Measurements from ENCODE around the gene LIN7C.

LIN7C gene

DNA sequence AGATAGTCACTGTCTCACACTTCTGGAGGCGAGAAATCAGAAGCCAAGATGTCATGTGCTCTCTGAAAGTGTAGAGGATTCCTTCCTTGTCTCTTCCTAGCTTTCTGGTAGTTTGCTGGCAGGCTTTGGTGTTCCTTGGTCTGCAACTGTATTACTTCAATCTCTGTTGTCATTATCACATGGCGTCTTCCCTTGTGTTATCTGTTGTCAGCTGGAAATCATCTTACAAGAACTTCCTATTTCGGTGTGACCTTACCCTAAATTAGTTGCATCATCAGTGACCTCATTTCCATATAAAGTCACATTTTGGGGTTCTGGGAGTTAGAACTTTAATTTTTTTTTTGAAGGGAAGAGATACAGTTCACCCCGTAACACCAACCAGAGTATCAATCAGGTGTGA is 3.3 kb upstream of the LIN7C start:
- in situ Hi-C loops (cut with HindIII; ENCODE audit: low sequenced_read_pairs): no loop called here

DNA sequence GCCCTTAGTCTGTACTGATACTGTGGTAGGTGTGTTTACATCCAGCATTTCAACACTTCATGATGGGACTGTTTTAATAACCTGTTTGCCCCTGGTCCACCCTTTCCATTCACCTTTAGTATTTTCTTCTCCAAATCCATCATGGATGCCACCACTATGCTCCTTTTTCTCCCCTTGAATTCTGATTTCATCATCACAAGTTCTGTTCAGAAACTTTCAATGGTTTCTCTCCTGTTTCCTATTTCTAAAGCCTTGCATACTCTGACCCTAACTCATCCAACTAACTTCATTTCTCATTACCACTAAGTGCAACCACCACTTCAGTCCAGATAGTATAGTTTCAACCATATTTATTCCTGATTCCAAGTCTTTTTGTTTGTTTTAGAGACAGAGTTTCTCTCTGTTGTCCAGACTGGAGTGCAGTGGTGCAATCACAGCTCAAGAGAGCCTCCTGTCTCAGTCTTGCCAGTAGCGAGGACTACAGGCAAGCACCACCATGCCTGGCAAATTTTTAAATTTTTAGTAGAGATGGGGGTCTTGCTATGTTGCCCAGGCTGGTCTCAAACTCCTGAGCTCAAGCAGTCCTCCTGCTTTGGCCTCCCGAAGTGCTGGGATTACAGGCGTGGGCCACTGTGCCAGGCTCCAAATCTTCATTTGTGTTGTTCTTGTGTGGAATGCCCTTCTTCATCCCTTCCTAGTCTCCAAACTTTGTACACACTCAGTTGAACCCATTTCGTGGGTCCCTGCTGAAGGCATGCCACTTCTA is 1.2 kb upstream of the LIN7C start:
- in situ Hi-C loops (cut with HindIII; ENCODE audit: low sequenced_read_pairs): no loop called here

DNA sequence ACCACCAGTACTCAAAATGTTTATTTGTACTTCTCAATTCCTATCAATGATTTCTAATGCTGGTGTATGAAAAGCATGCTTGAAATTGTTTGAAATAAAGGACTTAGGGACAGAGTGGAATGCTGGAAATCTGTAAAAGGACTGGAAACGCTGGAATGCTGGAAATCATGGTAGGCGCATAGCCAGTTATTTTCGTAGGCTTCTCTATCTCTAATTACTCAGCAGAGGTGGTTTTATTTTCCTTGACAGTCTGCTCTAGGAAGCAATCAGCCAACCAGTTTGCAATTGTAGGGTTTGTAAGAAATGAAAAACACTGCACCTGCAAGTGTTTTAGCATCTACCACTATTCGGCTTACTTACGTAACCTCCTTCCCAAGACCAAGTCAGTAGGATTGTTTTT is 788 bp downstream of the LIN7C start:
- in situ Hi-C loops (cut with HindIII; ENCODE audit: low sequenced_read_pairs): no loop called here

DNA sequence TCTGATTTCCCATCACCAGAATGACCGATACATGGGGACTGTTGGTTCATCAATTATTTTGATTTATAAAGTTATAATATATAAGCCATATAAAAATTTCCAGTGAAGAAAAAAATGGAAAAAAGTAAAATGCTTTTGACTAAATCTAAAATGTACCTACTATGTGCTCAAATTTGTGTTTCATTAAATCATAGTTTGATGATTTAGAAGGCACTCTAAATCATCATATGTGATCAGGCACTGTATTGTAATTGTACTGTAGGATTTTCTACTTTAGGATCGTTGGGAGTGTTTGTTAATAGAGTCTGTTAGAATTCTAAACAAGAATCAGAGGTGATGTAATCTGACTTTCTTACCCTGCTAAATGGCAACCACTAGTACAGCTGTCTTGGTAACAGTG is 2.4 kb downstream of the LIN7C start:
- in situ Hi-C loops (cut with HindIII; ENCODE audit: low sequenced_read_pairs): no loop called here

DNA sequence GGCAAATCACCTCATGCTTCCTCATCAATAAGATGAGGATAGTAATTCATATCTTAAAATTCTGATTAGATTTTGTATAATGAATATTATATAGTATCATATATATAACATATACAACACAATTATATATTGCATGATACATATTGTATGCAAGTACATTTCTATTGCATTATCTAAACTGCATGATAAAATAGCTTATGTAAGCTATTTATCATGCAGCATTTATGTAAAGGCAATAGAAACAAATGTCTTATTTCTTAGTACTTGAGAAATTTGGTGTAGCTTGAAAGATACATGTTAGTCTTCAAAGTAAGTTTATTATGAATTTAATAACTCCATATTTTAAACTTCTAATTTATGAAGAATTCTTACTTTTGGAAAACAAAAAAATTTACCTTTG is 5.5 kb downstream of the LIN7C start:
- in situ Hi-C loops (cut with HindIII; ENCODE audit: low sequenced_read_pairs): no loop called here

DNA sequence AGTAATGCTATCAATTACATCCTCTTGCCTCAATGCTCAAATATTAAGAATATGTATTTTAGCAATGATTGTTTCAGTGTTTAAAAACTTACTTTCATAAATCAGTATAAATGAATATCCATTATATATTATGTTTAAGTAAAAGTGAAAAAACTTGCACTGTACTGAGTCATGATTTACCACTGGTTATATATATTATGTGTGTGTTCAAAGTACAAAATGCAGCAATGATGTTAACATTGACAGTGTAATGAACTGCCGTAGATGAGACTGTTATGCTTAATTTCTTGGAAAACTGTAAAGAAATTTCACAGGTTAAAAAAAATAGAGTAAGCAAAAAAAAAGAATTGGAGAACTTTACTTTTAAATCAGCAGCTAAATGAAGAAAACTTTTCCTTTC is 8.7 kb downstream of the LIN7C start:
- in situ Hi-C loops (cut with HindIII; ENCODE audit: low sequenced_read_pairs): no loop called here

DNA sequence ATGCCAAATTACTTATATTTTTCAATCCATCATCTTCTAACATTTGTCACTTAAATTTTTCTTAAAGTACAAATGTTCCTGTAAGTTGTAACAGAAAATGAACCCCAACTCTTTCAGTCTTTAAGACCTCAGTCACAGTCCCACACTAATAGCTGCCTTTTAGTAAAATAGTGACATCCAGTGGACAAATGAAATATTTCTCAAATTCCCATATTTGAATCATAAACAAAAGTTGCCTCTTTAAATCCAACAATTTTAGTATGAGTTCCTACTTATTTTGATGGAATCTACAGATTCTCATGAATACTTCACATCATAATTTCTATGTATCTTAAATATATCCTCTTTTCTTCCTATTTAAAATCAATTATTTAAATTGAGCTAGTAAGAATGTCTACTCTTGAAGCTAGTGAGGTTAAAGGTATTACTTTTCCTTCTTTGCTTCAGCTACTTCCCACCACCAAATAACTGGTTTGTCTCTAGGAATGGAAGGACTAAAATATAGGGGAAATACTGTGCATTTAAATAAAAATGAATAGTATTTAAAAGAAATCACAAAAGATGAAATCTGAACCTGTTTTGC is 9.2 kb downstream of the LIN7C start:
- in situ Hi-C loops (cut with HindIII; ENCODE audit: low sequenced_read_pairs): no loop called here

DNA sequence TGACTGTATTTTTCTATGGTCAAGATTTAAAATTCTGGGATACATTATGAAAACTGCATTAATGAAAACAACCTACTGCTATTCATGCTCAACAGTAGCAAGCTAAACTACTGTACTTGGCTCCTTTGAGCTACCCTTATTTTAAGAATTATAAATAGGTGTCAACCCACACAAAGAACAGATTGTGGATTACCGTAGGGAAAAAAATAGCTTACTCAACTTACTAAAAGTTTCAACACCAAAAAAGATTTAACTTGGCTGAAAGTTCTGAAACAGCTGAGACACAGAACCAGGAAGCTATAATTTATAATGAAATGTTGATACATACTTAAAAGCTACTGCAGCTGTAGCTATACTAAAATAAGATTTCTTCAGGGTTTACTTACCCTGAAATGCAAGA is 10.1 kb downstream of the LIN7C start:
- in situ Hi-C loops (cut with HindIII; ENCODE audit: low sequenced_read_pairs): no loop called here

DNA sequence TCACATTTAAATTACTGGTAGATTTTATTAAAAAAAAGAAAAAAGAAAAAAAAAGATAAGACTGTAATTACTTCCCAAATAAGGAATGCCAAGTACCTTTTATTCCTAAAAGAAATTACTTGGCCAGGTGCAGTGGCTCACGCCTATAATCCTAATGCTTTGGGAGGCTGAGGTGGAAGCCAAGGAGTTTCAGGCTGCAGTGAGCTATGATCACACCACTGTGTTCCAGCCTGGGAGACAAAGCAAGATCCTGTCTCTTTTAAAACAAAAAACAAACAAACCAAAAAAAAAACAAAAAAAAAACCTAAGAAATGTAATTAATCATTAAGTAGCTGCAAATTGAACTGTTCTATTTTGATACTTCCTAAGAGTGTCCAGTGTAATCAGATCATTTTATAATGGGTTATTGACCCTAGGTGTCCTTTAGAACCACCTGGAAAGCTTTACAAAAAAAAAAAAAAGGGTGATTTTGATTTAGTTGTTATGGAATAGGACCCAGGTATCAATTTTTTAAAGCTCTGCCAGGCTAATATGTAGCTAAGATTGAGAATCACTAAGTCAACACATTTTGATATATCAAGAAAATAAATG is 10.8 kb downstream of the LIN7C start:
- in situ Hi-C loops (cut with HindIII; ENCODE audit: low sequenced_read_pairs): no loop called here

DNA sequence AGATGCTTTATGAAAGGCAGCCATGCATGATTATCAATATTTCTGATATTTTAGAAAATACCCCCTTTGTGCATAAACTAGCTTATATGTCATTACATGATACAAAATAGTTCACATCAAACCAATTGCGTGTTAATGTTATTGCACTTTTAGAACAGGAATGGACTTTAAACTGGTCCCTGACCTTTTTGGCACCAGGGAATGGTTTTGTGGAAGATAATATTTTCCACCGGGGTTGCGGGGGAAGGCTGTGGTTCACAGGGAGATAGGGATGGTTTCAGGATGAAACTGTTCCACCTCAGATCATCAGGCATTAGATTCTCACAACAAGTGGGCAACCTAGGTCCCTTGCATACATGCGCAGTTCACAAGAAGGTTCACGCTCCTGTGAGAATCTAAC is 17.5 kb downstream of the LIN7C start:
- in situ Hi-C loops (cut with HindIII; ENCODE audit: low sequenced_read_pairs): no loop called here

DNA sequence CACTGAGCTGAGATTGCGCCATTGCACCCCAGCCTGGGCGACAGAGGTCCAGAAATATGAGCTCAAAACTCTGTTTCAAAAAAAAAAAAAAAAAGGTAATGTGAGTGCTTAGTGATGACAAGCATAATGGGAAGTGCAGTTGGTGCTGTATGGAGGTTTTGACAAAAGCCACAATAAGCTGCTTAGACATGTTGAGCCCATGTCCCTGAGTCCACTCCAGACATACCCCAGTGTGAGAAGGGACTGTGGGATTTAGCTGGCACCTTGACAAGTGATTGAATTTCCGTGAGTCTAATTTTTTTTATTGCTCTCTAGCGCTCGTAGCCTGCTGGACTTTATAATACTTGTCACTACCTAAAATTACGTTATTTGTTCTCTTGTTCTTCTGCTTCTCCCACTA is 18.9 kb downstream of the LIN7C start:
- in situ Hi-C loops (cut with HindIII; ENCODE audit: low sequenced_read_pairs): no loop called here

DNA sequence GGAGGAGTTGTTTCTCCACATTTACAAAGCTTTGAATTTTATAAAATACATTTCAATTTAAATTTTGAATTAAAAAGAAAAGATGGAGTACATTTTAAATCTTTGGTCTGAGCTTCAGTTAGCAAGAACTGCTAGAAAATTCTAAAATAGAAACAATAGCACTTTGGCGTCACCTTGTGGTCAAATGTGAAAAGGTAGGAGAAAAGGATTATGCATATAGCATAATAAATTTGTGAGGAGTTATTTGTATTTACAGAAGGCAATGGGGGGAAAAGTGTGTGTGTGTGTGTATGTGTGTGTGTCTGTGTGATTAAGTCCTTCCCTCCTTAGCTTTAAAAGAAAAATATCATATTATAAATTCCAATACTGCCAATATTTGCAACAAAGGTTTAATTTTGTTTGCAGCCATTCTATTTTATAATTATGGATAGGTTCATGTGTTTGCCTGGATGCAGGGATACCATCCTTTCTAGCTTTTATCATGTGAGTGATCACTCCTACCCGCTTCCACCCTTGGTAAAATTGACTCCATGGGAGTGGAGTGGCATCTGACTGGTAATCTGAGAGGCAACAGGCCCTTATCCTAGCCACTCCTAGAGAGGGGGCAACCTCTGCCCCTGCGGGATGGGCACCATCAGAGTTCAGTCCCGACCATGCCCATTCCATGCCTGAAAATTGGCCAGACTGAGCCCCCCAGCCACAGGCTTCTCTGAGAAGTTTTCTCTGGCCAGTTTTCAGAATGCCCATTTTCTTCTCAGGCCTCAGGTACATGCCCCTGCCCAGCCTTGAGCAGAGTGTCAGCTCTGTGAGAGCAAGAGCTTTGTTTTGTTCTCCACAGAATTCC is 20.4 kb downstream of the LIN7C start:
- in situ Hi-C loops (cut with HindIII; ENCODE audit: low sequenced_read_pairs): no loop called here

DNA sequence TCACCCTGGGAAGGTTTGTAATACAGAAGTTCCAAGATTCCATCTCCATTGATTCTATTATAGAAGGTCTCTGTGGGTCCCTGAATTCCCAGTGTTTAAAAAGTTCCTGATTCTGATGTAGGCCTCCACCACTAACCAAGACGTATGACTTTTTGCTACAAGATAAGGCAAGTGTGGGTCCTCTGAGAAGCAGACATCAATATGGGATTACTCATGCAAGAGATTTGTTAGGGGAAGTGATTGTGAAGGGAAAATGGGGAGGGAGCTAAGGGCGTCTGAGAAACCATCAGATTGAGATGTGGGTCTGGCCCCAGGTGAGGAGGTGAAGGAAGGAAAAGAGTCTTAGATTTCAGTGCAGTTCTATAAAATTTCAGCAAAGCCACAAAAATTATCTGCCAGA is 23.8 kb downstream of the LIN7C start:
- in situ Hi-C loops (cut with HindIII; ENCODE audit: low sequenced_read_pairs): loop anchor here (5.0 kb wide), 2 partner anchors 185 to 285 kb away; no protein-coding TSS in a partner anchor

DNA sequence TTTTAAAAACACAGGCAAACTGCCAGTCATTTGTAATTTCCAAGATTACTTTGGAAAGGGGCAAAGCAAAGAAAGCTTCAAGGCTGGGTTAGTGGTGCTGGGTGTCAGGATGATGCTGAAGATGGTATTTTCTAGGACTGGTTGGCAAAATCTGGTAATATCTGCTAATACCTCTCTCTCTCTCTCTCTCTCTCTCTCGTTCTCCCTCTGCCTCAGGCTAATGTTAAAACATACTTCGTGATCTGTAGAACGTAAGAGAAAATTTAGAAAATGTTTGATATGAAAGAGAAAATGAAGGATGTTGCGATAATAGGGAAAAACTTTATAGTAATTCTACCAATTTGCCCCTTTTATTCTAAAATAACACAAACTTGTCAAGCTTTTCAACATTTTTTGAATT is 24.6 kb downstream of the LIN7C start:
- in situ Hi-C loops (cut with HindIII; ENCODE audit: low sequenced_read_pairs): loop anchor here (5.0 kb wide), 2 partner anchors 185 to 285 kb away; no protein-coding TSS in a partner anchor

DNA sequence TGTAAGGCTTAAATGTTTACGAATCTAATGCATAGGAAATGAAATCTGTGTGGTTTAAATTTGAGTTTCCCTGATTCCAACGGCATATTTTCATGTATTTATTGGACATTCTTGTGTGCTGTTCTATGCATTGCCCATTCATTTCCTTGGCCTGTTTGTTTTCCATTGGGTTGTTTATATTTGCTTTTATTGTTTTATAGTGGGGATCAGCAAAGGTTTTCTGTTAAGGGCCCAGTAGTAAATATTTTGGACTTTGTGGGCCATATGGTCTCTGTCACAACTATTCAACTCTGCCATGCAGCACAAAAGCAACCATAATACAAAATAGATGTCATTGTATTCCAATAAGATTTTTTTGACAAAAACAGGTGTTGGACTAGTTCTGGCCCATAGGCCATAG is 28.7 kb downstream of the LIN7C start:
- in situ Hi-C loops (cut with HindIII; ENCODE audit: low sequenced_read_pairs): no loop called here

DNA sequence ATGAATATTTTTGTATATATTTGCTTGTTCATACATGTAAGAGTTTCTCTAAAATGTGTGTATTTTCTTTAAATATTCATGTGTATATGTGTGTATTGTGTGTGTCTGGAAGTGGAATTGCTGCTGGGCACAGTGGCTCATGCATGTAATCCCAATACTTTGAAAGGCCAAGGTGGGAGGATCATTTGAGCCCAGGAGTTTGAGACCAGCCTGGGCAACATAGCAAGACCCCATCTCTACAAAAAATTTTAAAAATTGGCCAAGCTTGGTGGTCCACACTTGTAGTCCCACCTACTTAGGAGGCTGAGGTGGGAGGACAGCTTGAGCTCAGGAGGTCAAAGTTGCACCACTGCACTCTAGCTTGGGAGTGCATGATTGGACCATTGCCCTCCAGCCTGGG is 29.3 kb downstream of the LIN7C start:
- in situ Hi-C loops (cut with HindIII; ENCODE audit: low sequenced_read_pairs): no loop called here

DNA sequence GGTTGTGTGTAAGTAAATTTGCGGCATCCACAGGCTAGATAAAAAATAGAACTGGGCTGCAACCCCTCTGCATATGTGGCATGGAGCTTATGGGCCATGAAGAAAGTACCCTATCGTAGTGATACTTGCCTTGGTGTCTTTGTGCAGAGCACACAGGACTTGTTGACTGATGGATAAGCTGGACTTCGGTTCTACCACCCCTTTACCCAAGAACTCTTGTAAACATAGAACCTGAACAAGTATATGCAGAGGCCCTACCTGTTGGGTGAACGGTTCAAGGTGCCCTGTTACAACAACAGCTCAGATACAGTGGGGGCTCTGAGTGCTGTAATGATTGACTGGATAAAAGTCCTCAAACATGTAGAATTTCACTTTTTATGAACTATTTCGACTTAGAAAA is 30.9 kb downstream of the LIN7C start:
- in situ Hi-C loops (cut with HindIII; ENCODE audit: low sequenced_read_pairs): no loop called here

DNA sequence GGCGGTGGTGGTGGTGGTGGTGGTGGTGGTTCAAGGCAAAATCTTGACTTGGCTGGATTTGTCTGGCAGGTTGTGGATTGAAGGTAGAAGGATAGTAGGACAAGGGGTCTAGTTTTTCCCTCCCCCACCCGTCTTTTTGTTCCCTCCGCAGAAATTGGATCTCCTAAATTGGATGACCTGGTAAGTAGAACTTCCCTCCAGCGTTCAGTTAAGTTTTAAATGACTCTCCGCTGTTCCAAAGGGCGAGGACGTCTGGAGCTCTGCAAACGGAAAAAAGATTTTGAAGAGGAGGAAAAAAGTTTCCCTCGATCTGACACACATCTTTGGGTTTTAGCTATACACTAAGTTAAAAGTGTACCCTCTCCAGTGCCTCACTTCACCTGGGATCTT is 33.6 kb downstream of the LIN7C start:
- in situ Hi-C loops (cut with HindIII; ENCODE audit: low sequenced_read_pairs): no loop called here

DNA sequence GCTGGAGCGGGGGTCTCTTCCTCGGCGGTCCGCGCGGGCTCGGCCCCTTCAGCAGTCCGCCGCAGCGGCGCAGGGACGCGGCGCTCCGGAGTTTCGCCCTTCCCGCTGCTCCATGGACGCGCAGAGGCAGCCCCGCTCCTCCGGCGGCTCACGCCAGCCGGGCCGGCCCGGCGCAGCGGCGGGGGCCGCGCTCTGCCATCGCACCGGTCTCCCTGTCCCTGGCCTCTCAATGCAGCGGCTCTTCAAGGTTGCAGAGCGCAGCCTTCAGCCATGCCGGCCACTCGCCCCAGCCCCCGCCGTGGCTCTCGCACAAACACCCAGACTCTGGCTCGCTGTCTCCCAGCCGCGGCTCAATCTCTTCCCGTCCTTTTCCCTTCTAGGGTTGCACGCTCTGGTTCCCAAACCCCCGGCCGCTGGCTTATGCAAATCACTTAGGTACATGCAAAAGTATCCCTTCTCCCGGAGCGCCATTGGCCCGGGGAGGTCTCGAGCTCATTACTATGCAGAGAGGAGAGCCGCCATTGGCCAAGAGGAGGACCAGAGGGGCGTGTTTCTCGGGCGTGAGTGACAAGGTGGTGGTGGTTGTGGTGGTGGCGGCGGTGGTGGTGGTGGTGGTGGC is 34.1 kb downstream of the LIN7C start, which contains the start of gene LGR4:
Gene LGR4, minus strand, starts transcription at position 393 of the 619 bp plus-strand sequence. CDS start 488 bp downstream, outside the sequence.
- in situ Hi-C loops (cut with HindIII; ENCODE audit: low sequenced_read_pairs): no loop called here

DNA sequence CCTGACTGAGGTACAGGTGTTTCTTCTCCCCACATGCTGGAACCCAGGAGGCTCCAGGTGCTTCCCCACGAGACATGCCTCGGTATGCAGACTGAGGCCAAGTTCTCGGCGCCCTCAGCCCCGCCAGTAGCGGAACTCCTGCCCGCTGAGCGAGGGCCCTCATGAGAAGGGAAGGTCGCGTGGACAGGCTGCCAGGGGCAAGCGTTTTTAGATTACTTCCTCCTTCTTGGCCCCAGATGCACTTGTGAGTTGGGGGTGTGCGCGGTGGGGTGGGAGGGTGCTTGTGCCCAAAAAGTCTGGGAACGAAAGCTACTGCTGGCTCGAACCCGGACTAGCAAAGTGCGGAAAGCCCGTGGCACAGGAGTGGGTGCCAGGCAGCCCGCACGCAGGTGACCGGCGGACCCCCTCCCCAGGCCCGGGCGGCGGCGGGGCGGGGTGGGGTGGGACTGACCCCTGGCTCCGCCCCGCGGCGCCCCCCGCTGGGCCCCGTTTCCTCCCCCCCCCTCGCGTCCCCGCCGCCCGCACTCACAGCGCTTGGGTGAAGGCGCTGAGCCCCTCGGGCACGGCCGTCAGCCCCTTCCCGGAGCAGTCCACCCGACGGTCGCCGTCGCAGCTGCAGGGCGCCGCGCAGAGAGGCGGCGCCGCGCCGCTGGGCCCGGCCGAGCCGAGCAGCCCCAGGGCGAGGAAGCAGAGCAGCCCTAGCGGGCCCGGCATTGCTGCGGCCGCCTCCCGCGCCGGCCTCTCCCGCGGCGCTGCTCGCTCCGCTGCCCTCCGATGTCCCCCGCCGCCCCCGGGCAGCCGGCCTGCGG is 34.8 kb downstream of the LIN7C start:
- in situ Hi-C loops (cut with HindIII; ENCODE audit: low sequenced_read_pairs): no loop called here
